K562 (cell line): Measurements from ENCODE around the gene SH3BGRL2. TPM values are rescaled to one million over a fixed set of nuclear protein-coding genes. Genes with fewer than 3 reads are reported as not detected.

Experiments used
- CEBPG ChIP-seq, 3 experiments: fragments of 200-800 bp in 1 of 3; sonication (Bioruptor generic) in 1 of 3; sonication (generic) in 1 of 3; formaldehyde crosslinking in 1 of 3; IDR thresholded peaks in 2 of 3; conservative IDR thresholded peaks in 1 of 3; 2 replicates each; pipeline versions ENCODE4 v1.6.1 to v1.8.0; 2016 to 2022; ENCODE audit warnings: missing compliant biosample characterization in 2 of 3, missing genetic modification characterization in 2 of 3, mild to moderate bottlenecking in 1 of 3, missing genetic modification reagents in 1 of 3
- CHAMP1 ChIP-seq: fragments of 450-650 bp; IDR thresholded peaks from 2 replicates; pipeline ENCODE4 v1.6.1; 2016; ENCODE audit warnings: mild to moderate bottlenecking
- CREBBP ChIP-seq: IDR thresholded peaks from one replicate; pipeline ENCODE4 v1.6.1; 2012; ENCODE audit warnings: low read depth, mild to moderate bottlenecking, control low read depth, inconsistent platforms, low read length
- CTCFL ChIP-seq: IDR thresholded peaks from 2 replicates; pipeline ENCODE4 v1.6.1; 2011; ENCODE audit warnings: borderline replicate concordance, low read depth, mild to moderate bottlenecking, moderate library complexity, low read length; ENCODE audit not compliant: insufficient read depth, poor library complexity, severe bottlenecking
- CXXC5 ChIP-seq: fragments of 250-450 bp; sonication (Bioruptor Pico); IDR thresholded peaks from 2 replicates; pipeline ENCODE4 v1.8.0; 2022; ENCODE audit warnings: inconsistent platforms, mild to moderate bottlenecking, moderate library complexity
- EP400 ChIP-seq: fragments of 450-650 bp; IDR thresholded peaks from 2 replicates; pipeline ENCODE4 v1.6.1; 2017; ENCODE audit warnings: antibody characterized with exemption, mild to moderate bottlenecking, moderate library complexity
- HNRNPL ChIP-seq: fragments of 200-400 bp; formaldehyde crosslinking; IDR thresholded peaks from 2 replicates; pipeline ENCODE4 v1.6.1; 2017; ENCODE audit warnings: low read depth, mild to moderate bottlenecking, low read length
- MEF2D ChIP-seq: conservative IDR thresholded peaks from 2 replicates; pipeline ENCODE4 v1.6.1; 2016; ENCODE audit warnings: low read depth, missing genetic modification characterization, missing compliant biosample characterization
- NCOA4 ChIP-seq: fragments of 450-650 bp; IDR thresholded peaks from 2 replicates; pipeline ENCODE4 v1.6.1; 2018; ENCODE audit warnings: mild to moderate bottlenecking; ENCODE audit not compliant: partially characterized antibody
- NKRF ChIP-seq: fragments of 450-650 bp; IDR thresholded peaks from 2 replicates; pipeline ENCODE4 v1.6.1; 2016; ENCODE audit warnings: borderline replicate concordance
- PCBP1 ChIP-seq: fragments of 200-400 bp; formaldehyde crosslinking; IDR thresholded peaks from 2 replicates; pipeline ENCODE4 v1.6.1; 2018; ENCODE audit warnings: mild to moderate bottlenecking, low read depth, low read length; ENCODE audit not compliant: poor library complexity, severe bottlenecking
- POLR2G ChIP-seq: fragments of 200-400 bp; formaldehyde crosslinking; IDR thresholded peaks from 2 replicates; pipeline ENCODE4 v1.6.1; 2017; ENCODE audit warnings: low read depth, mild to moderate bottlenecking, antibody characterized with exemption, low read length, moderate library complexity
- PYGO2 ChIP-seq: fragments of 450-650 bp; IDR thresholded peaks from 2 replicates; pipeline ENCODE4 v1.6.1; 2016; ENCODE audit warnings: mild to moderate bottlenecking, missing genetic modification characterization, moderate library complexity, missing compliant biosample characterization
- TOE1 ChIP-seq, 2 experiments: fragments of 450-650 bp in 1 of 2; sonication (generic) in 1 of 2; formaldehyde crosslinking in 1 of 2; IDR thresholded peaks; 2 replicates each; pipeline versions ENCODE4 v1.7.1 to v1.8.0; 2016 to 2022; ENCODE audit warnings: borderline replicate concordance in 2 of 2, mild to moderate bottlenecking in 2 of 2, antibody characterized with exemption in 1 of 2, inconsistent platforms in 1 of 2, low read depth in 1 of 2, missing genetic modification reagents in 1 of 2, moderate library complexity in 1 of 2
- ZBTB34 ChIP-seq: fragments of 250-450 bp; sonication (Bioruptor Pico); IDR thresholded peaks from 2 replicates; pipeline ENCODE4 v1.8.0; 2021; ENCODE audit warnings: mild to moderate bottlenecking, moderate library complexity
- ZNF277 ChIP-seq: fragments of 250-450 bp; sonication (Bioruptor Pico); IDR thresholded peaks from 2 replicates; pipeline ENCODE4 v1.8.0; 2022; ENCODE audit warnings: inconsistent platforms, mild to moderate bottlenecking, moderate library complexity, borderline replicate concordance
- polyA plus RNA-seq, 8 experiments: library from polyadenylated mRNA; depleted of rRNA in 4 of 8; stranded (reverse) in 5 of 8; unstranded in 3 of 8; fragments of >200 nt; fragmentation: Nextera tagmentation in 2 of 8; fragmentation: Illumina TruSeq in 1 of 8; extraction: Ambion mirVana in 2 of 8; extraction: Trizol in 1 of 8; gene quantifications; 2 replicates each; pipeline versions ENCODE4 v1.2.1 to v1.2.3, GENCODE V29; 2011 to 2014; ENCODE audit warnings: inconsistent platforms in 1 of 8, missing spikeins in 1 of 8
- total RNA-seq, 7 experiments: library from RNA; depleted of rRNA in 6 of 7; stranded (reverse); fragments of >200 nt in 6 of 7; fragmentation: Illumina TruSeq in 2 of 7; extraction: Trizol in 2 of 7; gene quantifications; 2 replicates each; pipeline versions ENCODE4 v1.2.1 to v1.2.3, GENCODE V29; 2011 to 2021; ENCODE audit warnings: low replicate concordance in 1 of 7

Gene SH3BGRL2
- total and polyA plus RNA-seq, 9 of the 15 experiments (the other 6 are each of a cell fraction or from before 2014, with no cell fraction given), result 4.4 to 12.1 (median 7.3) TPM

- TF ChIP-seq NKRF (no peak), CHAMP1 (peak; percentile 76), HNRNPL (no peak), CXXC5 (CRISPR knock-in tag) (no peak), PYGO2 (tag) (no peak), CTCFL (no peak), CREBBP (no peak), CEBPG (CRISPR knock-in tag; IDR thresholded peaks at IDR 0.05) (no peak), CEBPG (tag; conservative IDR thresholded peaks at IDR 0.05 in 1 of 2, IDR thresholded peaks at IDR 0.05 in 1 of 2) (no peak), MEF2D (no peak), NCOA4 (no peak), PCBP1 (no peak), TOE1 (IDR thresholded peaks at IDR 0.05; ENCODE audit: borderline replicate concordance) (no peak), TOE1 (CRISPR knock-in tag; IDR thresholded peaks at IDR 0.05; ENCODE audit: borderline replicate concordance, low read depth) (no peak), ZBTB34 (CRISPR knock-in tag) (no peak), EP400 (no peak), POLR2G (no peak), ZNF277 (no peak)
These were observed 26.5 kb upstream of the SH3BGRL2 start (continued) for GRCh38 chr6:79604583-79605037.
